Measurements from ENCODE around the gene PPP2R5C.
"Not testable (repeated sequence)": the region's sequence is repeated elsewhere in the genome, so short reads cannot be mapped to it uniquely, and the experiment has no call there.

PPP2R5C gene

GRCh38 chr14:101728367-101728742 lies 33.2 kb upstream of the PPP2R5C start:
- H3K27ac ChIP-seq (ENCODE audit: low read depth, low read length, severe bottlenecking) = no peak overlapping the region
- WGBS, 2 experiments (ENCODE audit: insufficient coverage in 2 of 2) = 90 to 97% methylated on average over 8 to 10 of the region's 10 CpGs
- no peak overlapping the region for H3K4me3 ChIP-seq (ENCODE audit: extremely low read depth, insufficient read depth, low read length, poor library complexity, severe bottlenecking)
- H3K4me1 ChIP-seq (ENCODE audit: control insufficient read depth, insufficient read depth, low read length, poor library complexity, severe bottlenecking) = peaks cover 10% of the 10 kb centered on the region
- H3K36me3 ChIP-seq (ENCODE audit: control insufficient read depth, insufficient read depth, low read length) = no peaks in the 10 kb centered on the region
- no peaks in the 10 kb centered on the region for H3K9me3 ChIP-seq (ENCODE audit: control insufficient read depth, low read length)

GRCh38 chr14:101729382-101729781 lies 32.1 kb upstream of the PPP2R5C start:
- Histone ChIP-seq H3K36me3 (ENCODE audit: control insufficient read depth, insufficient read depth, low read length) (no peaks in the 10 kb centered on the region), H3K9me3 (ENCODE audit: control insufficient read depth, low read length) (no peaks in the 10 kb centered on the region), H3K4me1 (ENCODE audit: control insufficient read depth, insufficient read depth, low read length, poor library complexity, severe bottlenecking) (peaks cover 10% of the 10 kb centered on the region), H3K4me3 (ENCODE audit: extremely low read depth, insufficient read depth, low read length, poor library complexity, severe bottlenecking) (no peak overlapping the region), H3K27ac (ENCODE audit: low read depth, low read length, severe bottlenecking) (no peak overlapping the region)
- 94 to 97% methylated on average over 6 of the region's 6 CpGs for WGBS, 2 experiments (ENCODE audit: insufficient coverage in 2 of 2)

GRCh38 chr14:101730157-101730556 lies 31.4 kb upstream of the PPP2R5C start:
- H3K4me1 ChIP-seq (ENCODE audit: control insufficient read depth, insufficient read depth, low read length, poor library complexity, severe bottlenecking); H3K4me3 ChIP-seq (ENCODE audit: extremely low read depth, insufficient read depth, low read length, poor library complexity, severe bottlenecking); H3K36me3 ChIP-seq (ENCODE audit: control insufficient read depth, insufficient read depth, low read length); H3K27ac ChIP-seq (ENCODE audit: low read depth, low read length, severe bottlenecking); H3K9me3 ChIP-seq (ENCODE audit: control insufficient read depth, low read length): not testable (repeated sequence)
- 83 to 92% methylated on average over 1 to 2 of the region's 4 CpGs for WGBS, 2 experiments (ENCODE audit: insufficient coverage in 2 of 2)

GRCh38 chr14:101730626-101731186 lies 30.8 kb upstream of the PPP2R5C start:
- no peaks in the 10 kb centered on the region for H3K36me3 ChIP-seq (ENCODE audit: control insufficient read depth, insufficient read depth, low read length)
- no peak overlapping the region for H3K27ac ChIP-seq (ENCODE audit: low read depth, low read length, severe bottlenecking)
- peaks cover 10% of the 10 kb centered on the region for H3K4me1 ChIP-seq (ENCODE audit: control insufficient read depth, insufficient read depth, low read length, poor library complexity, severe bottlenecking)
- no peak overlapping the region for H3K4me3 ChIP-seq (ENCODE audit: extremely low read depth, insufficient read depth, low read length, poor library complexity, severe bottlenecking)
- H3K9me3 ChIP-seq (ENCODE audit: control insufficient read depth, low read length) = no peaks in the 10 kb centered on the region
- 70 to 85% methylated on average over 1 to 2 of the region's 3 CpGs for WGBS, 2 experiments (ENCODE audit: insufficient coverage in 2 of 2)

GRCh38 chr14:101731187-101732080 lies 30.1 kb upstream of the PPP2R5C start:
- Histone ChIP-seq H3K4me1 (ENCODE audit: control insufficient read depth, insufficient read depth, low read length, poor library complexity, severe bottlenecking) (peaks cover 10% of the 10 kb centered on the region), H3K27ac (ENCODE audit: low read depth, low read length, severe bottlenecking) (no peak overlapping the region), H3K9me3 (ENCODE audit: control insufficient read depth, low read length) (no peaks in the 10 kb centered on the region), H3K4me3 (ENCODE audit: extremely low read depth, insufficient read depth, low read length, poor library complexity, severe bottlenecking) (no peak overlapping the region), H3K36me3 (ENCODE audit: control insufficient read depth, insufficient read depth, low read length) (no peaks in the 10 kb centered on the region)
- 35 to 47% methylated on average over 9 to 10 of the region's 16 CpGs for WGBS, 2 experiments (ENCODE audit: insufficient coverage in 2 of 2)

- Histone ChIP-seq H3K4me1 (ENCODE audit: control insufficient read depth, insufficient read depth, low read length, poor library complexity, severe bottlenecking) (peaks cover 10% of the 10 kb centered on the region), H3K4me3 (ENCODE audit: extremely low read depth, insufficient read depth, low read length, poor library complexity, severe bottlenecking) (no peak overlapping the region), H3K9me3 (ENCODE audit: control insufficient read depth, low read length) (no peaks in the 10 kb centered on the region), H3K27ac (ENCODE audit: low read depth, low read length, severe bottlenecking) (no peak overlapping the region), H3K36me3 (ENCODE audit: control insufficient read depth, insufficient read depth, low read length) (no peaks in the 10 kb centered on the region)
- 85 to 98% methylated on average over 5 of the region's 5 CpGs for WGBS, 2 experiments (ENCODE audit: insufficient coverage in 2 of 2)
Measured at GRCh38 chr14:101732118-101732517, 29.4 kb upstream of the PPP2R5C start.

- Histone ChIP-seq H3K27ac (ENCODE audit: low read depth, low read length, severe bottlenecking) (no peak overlapping the region), H3K36me3 (ENCODE audit: control insufficient read depth, insufficient read depth, low read length) (no peaks in the 10 kb centered on the region), H3K9me3 (ENCODE audit: control insufficient read depth, low read length) (no peaks in the 10 kb centered on the region), H3K4me1 (ENCODE audit: control insufficient read depth, insufficient read depth, low read length, poor library complexity, severe bottlenecking) (peaks cover 10% of the 10 kb centered on the region), H3K4me3 (ENCODE audit: extremely low read depth, insufficient read depth, low read length, poor library complexity, severe bottlenecking) (no peak overlapping the region)
- WGBS, 2 experiments (ENCODE audit: insufficient coverage in 2 of 2) = 83 to 93% methylated on average over 1 to 2 of the region's 4 CpGs
Measured at GRCh38 chr14:101733211-101733610, 28.3 kb upstream of the PPP2R5C start.

GRCh38 chr14:101734246-101734847 lies 27.2 kb upstream of the PPP2R5C start:
- peaks cover 10% of the 10 kb centered on the region for H3K4me1 ChIP-seq (ENCODE audit: control insufficient read depth, insufficient read depth, low read length, poor library complexity, severe bottlenecking)
- 94 to 99% methylated on average over 12 to 14 of the region's 16 CpGs for WGBS, 2 experiments (ENCODE audit: insufficient coverage in 2 of 2)
- no peak overlapping the region for H3K4me3 ChIP-seq (ENCODE audit: extremely low read depth, insufficient read depth, low read length, poor library complexity, severe bottlenecking)
- no peaks in the 10 kb centered on the region for H3K36me3 ChIP-seq (ENCODE audit: control insufficient read depth, insufficient read depth, low read length)
- H3K27ac ChIP-seq (ENCODE audit: low read depth, low read length, severe bottlenecking) = no peak overlapping the region
- peaks cover under 1% of the 10 kb centered on the region for H3K9me3 ChIP-seq (ENCODE audit: control insufficient read depth, low read length)

GRCh38 chr14:101735453-101735852 lies 26.1 kb upstream of the PPP2R5C start:
- WGBS, 2 experiments (ENCODE audit: insufficient coverage in 2 of 2) = 94 to 98% methylated on average over 5 to 7 of the region's 7 CpGs

GRCh38 chr14:101736071-101736470 lies 25.4 kb upstream of the PPP2R5C start:
- Histone ChIP-seq H3K36me3 (ENCODE audit: control insufficient read depth, insufficient read depth, low read length) (no peaks in the 10 kb centered on the region), H3K9me3 (ENCODE audit: control insufficient read depth, low read length) (peaks cover 14% of the 10 kb centered on the region), H3K27ac (ENCODE audit: low read depth, low read length, severe bottlenecking) (no peak overlapping the region), H3K4me1 (ENCODE audit: control insufficient read depth, insufficient read depth, low read length, poor library complexity, severe bottlenecking) (peaks cover 9% of the 10 kb centered on the region), H3K4me3 (ENCODE audit: extremely low read depth, insufficient read depth, low read length, poor library complexity, severe bottlenecking) (no peak overlapping the region)
- WGBS, 2 experiments (ENCODE audit: insufficient coverage in 2 of 2) = 94 to 100% methylated on average over 1 to 2 of the region's 4 CpGs

More at GRCh38 chr14:101735453-101735852, 26.1 kb upstream of the PPP2R5C start:
- no peak overlapping the region for H3K27ac ChIP-seq (ENCODE audit: low read depth, low read length, severe bottlenecking)
- peaks cover 8% of the 10 kb centered on the region for H3K9me3 ChIP-seq (ENCODE audit: control insufficient read depth, low read length)
- H3K36me3 ChIP-seq (ENCODE audit: control insufficient read depth, insufficient read depth, low read length) = no peaks in the 10 kb centered on the region
- H3K4me3 ChIP-seq (ENCODE audit: extremely low read depth, insufficient read depth, low read length, poor library complexity, severe bottlenecking) = no peak overlapping the region
- H3K4me1 ChIP-seq (ENCODE audit: control insufficient read depth, insufficient read depth, low read length, poor library complexity, severe bottlenecking) = peaks cover 10% of the 10 kb centered on the region
